Epithelial cell of prostate (primary cell): ENCODE measurements around the gene CCR2.
"Not testable (repeated sequence)": the region's sequence is repeated elsewhere in the genome, so short reads cannot be mapped to it uniquely, and the experiment has no call there.

Experiments used
- DNase-seq: peaks from one replicate; pipeline ENCODE4 v3.0.0-alpha.2; 2011; ENCODE audit warnings: low read depth, low spot score
- H3K27ac ChIP-seq: fragments of 450-650 bp; 2 replicates; pipeline ENCODE4 v1.5.1; 2017; ENCODE audit warnings: mild to moderate bottlenecking

The CCR2 gene

DNA sequence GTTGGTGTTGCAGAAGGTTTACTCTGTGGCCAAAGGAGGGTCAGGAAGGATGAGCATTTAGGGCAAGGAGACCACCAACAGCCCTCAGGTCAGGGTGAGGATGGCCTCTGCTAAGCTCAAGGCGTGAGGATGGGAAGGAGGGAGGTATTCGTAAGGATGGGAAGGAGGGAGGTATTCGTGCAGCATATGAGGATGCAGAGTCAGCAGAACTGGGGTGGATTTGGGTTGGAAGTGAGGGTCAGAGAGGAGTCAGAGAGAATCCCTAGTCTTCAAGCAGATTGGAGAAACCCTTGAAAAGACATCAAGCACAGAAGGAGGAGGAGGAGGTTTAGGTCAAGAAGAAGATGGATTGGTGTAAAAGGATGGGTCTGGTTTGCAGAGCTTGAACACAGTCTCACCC, 20.8 kb downstream of the CCR2 start:
- H3K27ac ChIP-seq, result no peak overlapping the region
- DNase-seq, result no peak

DNA sequence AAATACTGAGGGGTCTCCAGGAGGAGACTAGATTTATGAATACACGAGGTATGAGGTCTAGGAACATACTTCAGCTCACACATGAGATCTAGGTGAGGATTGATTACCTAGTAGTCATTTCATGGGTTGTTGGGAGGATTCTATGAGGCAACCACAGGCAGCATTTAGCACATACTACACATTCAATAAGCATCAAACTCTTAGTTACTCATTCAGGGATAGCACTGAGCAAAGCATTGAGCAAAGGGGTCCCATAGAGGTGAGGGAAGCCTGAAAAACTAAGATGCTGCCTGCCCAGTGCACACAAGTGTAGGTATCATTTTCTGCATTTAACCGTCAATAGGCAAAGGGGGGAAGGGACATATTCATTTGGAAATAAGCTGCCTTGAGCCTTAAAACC, 21.3 kb downstream of the CCR2 start:
- H3K27ac ChIP-seq, result no peak overlapping the region

DNA sequence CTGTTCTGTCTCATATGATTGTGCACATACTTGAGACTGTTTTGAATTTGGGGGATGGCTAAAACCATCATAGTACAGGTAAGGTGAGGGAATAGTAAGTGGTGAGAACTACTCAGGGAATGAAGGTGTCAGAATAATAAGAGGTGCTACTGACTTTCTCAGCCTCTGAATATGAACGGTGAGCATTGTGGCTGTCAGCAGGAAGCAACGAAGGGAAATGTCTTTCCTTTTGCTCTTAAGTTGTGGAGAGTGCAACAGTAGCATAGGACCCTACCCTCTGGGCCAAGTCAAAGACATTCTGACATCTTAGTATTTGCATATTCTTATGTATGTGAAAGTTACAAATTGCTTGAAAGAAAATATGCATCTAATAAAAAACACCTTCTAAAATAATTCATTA, 21.9 kb downstream of the CCR2 start:
- DNase-seq, result no peak
- no peak overlapping the region for H3K27ac ChIP-seq

More for the DNA sequence above, 21.3 kb downstream of the CCR2 start:
- no peak for DNase-seq

DNA sequence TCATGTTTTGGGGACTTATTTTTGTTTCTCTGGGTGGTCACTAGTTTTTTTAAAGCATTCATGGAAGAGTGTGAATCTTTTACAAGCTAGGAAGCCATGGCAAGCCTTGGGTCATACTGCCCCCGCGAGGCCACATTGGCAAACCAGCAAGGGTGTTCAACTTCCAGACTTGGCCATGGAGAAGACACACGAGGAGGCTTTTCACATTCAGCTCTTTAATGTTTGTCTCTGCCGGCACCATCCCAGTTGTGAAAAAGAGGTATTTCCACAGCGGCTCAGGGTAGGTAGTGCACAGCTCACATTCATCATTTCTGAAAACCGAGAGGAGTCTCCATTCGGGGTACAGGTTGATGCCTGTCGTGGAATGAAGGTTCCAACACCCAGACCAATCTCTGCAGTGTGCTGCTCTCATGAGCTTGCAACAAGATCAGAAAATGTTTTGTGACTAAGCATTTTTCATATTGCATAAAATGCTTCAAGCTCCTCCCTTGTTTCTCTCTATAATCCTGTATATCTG, 24.6 kb downstream of the CCR2 start:
- no peak overlapping the region for H3K27ac ChIP-seq
- no peak for DNase-seq

DNA sequence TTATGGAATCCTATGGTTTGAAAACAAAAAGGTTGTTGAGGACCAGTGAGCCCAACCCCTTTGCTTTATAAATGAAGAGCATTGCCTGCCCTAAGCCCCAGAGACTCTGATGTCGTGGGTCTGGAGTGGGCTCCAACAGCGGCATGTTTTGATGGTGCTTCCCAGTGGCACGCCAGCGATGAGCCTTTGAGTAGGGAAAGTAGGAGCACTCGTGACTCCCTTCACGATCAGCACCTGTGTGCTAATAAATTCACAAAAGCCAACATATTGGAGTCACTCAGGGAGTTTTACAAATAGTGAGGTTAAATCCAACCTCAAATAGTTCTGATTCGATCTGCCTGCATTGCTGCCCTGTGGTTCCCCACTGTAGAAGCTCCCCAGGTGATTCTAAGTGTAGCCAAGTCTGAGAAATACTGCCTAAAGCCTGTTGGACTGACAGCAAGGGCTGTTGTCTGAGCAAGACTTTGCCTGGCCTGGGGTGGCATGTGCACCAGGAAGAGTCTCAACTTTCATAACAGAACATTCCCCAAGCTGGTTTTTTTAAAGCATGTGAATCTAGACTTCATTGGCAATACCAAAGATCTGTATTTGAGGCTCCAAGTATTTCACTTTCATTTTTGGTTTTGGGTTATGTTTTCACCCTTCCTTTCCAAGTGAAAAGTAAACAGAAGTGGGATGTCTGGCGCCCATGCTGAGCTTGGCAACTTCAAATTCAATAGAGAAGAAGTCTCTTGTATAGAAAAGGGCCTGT, 26.7 kb downstream of the CCR2 start:
- DNase-seq, result no peak
- peak overlapping the region; percentile 6 for H3K27ac ChIP-seq

DNA sequence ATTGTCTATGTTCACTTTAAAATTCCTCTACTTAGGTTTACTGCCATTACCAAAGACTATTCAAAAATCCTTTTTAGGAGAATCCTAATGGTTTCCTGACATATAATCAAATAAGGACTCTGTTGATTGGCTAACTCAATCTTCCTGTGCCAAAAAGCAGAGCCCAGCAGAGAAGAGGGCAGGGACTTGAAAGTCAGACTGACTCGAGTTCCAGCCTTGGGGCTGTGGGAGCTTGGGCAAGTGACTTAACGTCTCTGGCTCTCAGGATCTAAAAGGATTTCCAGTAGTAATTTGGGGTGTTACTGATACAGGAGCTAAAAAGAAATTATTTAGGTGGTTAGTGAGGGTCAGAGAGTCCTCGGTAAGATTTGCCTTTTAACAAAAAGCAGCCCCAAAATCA, 27.7 kb downstream of the CCR2 start:
- no peak for DNase-seq
- H3K27ac ChIP-seq, result no peak overlapping the region

DNA sequence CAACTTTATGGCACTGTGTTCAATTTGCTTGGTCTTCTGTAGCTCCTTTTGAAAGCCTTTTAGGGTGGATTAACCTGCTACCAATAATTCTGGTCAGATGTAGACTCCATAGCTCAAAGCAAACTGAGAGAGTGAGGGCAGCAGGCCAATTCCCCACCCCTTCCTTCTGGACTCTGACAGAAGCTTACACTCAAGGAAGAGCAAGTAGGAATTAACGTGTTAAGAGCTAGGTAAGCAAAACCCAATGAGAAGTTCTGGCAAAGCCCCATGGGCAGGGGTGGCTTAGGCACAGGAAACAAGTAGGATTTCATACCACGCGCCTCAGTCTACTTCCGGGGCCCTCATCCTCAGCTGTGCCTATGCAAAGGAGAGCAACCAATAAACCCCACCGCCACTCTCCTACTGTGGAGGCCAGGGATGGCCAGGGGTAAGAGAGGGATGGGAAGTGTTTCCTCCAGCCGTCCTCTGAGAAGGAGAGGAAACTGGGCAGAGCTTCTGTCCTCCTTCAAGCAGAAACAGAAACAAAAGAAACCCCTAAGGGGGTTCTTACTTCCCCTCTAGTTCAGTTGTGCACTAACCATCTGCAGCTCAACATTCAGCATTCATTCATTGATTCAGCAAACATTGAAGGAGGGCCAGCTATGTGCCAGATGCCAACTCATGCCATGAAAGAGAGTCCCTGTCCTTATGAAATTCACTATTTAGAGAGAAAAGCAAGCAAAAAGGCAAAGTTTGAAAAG, 29.5 kb downstream of the CCR2 start:
- H3K27ac ChIP-seq, result no peak overlapping the region
- DNase-seq, result no peak

DNA sequence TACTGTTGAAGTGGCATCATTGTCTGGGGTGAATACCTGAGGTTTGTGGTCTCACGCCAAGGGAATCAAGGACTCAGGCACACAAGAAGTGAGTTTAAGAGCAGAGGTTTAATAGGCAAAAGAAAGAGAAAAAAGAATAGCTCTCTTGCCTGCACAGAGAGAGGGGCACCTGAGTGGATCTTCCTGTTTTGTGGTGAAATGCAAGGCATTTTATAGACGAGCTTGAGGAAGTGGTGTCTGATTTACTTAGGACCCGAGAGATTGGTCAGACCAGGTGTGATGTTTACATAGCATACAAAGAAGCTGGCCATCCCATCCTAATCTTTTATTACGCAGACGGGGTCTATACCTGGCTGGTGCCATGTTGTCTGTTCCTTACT, 30.0 kb downstream of the CCR2 start:
- no peak overlapping the region for H3K27ac ChIP-seq
- no peak for DNase-seq

DNA sequence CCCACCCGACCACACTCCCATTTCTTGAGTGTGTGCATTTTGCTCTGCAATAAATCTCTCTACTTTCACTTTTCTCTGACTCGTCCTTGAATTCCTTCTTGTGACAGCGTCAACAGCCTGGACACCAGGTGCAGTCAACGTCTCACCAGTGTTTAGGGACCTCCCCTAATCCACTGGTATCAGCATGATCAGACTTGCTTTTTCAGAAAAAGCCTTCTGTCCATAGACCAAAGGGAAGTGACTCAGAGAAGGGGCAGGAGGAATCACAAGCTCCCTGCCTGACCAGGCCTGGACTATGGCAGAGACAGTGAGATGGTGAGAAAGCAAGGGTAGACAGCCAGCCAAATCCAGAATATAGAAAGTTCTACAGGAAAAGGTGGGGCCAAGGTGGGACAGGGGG, 32.3 kb downstream of the CCR2 start:
- H3K27ac ChIP-seq, result peak overlapping the region; percentile 66
- peak; percentile 96 for DNase-seq

DNA sequence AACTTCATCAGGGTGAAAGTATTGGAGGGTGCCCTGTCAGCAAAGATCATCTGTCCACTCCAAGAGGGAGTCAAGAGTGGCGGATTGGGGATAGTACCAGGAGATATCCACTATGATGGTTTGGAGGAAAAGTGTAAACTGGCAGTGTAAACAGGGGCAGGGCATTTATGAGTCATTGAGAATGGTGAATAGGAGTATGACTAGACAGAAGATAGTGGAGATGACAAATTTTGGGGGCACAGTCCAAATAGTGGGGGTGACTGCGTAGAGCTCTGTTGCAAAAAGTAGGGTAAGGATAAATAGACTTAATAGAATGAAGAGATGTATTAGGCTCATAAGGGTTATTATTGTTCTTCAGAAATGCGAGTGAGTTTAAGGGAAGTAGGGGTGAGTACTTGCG, 34.9 kb downstream of the CCR2 start:
- not testable (repeated sequence) for DNase-seq, H3K27ac ChIP-seq

DNA sequence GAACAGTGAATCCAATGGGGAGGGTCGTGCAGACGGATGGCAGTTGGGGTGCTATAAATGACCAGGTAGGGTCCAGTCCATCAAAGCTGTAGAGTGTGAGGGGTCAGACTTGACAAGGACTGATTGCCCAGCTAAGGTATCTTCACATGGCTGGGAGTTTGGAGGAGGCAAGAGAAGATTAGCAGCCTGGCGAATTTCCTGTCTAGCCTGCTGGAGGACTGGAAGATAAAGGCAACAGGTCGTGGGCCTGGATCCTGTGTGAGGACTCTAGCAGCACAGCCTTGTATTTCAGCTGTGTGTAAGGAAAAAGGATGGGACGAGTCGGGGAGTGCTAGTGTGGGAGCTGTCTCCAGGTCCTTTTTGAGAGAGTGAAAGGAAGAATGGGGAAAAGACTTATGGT, 35.4 kb downstream of the CCR2 start:
- no peak for DNase-seq
- no peak overlapping the region for H3K27ac ChIP-seq

DNA sequence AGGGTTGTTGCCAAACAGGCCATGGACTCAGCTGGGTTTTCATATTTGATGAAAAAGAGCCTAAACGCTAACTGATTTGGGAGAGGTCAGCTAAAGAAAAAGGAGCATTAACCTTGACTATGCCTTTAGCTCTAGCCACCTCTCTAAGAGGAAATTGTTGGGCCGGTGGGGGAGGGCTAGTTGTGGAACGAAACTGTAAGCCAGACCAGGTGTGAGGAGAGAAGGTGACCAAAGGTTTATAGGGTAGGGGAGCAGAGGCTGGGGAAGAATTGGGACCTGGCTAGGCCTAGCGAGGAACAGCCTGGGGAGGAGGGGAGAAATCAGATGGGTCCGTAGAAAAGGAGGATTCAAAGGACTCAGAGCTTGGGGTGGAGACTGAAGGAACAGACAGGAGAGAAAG, 37.6 kb downstream of the CCR2 start:
- not testable (repeated sequence) for H3K27ac ChIP-seq, DNase-seq

DNA sequence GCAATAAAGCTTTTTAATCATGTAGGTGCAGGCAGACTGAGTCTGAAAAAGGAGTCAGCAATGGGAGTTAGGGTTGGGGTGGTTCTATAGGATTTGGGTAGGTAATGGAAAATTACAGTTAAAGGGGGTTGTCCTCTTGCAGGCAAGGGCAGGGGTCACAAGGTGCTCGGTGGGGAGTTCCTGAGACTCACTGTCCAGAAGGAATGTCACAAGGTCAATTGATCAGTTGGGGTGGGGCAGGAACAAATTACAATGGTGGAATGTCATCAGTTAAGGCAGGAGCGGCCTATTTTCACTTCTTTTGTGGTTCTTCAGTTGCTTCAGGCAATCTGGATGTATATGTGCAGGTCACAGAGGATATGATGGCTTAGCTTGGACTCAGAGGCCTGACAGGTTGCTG, 39.1 kb downstream of the CCR2 start:
- no peak overlapping the region for H3K27ac ChIP-seq

DNA sequence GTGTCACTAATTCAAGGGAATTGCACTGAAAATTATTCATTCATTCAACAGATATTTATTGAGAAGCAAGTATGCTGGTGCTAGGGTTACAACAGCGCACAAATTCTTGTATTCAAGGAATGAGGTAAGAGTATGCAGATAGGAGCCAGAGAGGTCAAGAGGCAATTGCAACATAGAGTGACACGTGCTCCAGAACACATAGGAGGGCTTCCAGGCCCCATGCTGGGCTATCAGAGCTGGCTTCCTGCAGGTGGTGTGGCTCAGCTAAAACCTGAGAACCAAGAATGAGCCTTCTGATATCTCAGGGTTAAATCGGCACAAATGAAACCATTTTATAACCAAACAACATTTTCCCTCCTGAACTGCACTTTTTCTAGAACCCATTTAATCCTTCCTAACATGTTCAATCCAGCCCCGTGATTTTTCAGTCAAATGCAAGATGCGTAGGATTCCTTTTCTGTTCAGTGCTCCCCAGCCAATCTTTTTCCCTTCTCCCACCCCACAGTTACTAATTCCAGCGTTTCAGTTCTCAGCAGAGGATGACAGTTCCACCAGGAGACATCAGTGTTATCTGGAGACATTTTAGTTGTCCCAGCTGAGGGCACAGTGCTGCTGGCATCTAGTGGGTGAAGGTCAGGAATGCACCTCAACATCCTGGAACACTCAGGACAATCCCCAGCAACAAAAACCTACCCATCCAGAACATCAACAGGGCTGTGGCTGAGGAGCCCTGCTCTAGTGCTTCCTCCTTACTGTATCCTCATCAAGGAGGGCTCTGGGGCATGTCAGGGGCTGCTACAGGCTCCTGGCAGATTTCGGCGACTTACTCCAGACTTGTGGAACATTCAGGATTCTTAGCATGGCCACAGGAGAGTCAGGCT, 39.9 kb downstream of the CCR2 start:
- no peak for DNase-seq
- no peak overlapping the region for H3K27ac ChIP-seq

More for the DNA sequence above, 39.1 kb downstream of the CCR2 start:
- no peak for DNase-seq

DNA sequence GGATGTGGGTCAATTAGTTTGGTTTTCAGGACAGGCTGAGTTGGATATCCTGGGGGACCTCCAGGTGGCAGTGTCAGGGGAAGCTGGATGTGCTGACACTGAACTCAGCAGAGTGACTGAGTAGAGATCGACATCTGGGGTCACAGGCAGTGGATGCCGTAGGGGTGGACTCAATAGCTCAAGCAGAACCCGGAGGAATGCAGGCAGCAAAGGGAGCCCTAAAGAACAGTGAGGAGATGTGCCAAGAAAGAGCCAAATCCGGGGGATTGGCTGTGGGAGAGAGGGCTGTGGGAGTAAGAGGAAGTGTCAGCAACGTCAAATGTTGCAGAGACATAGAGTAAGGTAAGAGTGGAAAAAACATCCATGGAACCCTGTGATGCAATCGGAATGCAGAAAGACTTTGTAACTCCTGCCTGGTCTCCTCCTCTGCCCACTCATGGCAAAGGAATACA, 41.3 kb downstream of the CCR2 start:
- no peak for DNase-seq
- no peak overlapping the region for H3K27ac ChIP-seq

DNA sequence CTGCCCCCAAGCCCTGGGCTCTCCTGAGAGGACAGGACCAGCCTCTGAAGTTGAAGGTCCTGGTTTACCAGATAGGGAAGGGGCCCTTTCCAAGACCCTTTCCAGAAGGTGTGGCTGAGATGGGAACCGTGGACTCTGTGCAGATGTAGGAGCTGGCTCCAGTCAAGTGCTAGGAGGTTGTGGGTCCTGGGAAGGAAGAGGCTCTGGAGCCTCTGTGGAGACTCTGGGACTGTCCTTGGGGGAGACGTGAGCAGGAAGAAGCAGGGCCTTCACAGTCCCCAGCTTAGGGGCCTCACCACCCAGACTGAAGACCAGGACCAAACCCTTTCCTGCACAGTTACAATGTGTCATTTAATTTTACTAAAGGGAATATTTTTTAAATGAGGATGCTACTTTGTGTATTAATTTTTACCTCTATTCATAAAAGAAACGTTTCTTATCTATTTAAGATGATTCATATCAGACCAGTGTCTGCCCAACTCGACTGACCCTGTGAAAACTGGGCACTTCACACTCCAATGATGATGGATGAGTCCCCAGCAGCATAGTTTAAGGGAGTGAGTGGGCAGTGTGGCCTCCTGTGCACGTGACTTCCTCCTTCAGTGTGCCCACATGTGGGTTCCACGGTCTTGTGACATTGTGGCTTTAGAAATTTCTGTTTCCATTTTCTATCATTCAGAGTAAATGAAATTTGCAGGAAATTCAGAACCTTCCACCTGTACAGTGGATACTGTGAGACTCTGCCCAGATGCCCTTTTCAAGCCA, 42.0 kb downstream of the CCR2 start:
- no peak overlapping the region for H3K27ac ChIP-seq
- no peak for DNase-seq

DNA sequence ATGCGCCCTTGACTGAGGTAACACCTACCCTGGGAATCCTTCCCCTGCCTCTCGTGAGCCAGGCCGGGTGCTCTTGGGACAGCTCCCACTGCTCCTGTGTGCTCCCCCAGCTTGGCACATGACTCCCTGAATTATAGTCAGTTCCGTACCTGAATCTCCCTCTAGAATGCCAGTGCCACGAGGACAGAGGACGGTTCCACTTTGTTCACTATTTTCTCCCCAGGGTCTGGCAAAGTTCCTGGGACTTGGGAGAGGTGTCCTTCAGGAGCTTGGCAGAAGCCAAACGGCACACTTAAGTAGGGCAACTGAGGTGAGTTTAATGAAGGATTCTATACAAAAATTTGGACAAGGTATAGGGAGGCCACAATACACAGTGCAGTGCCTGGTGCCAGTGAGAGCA, 43.2 kb downstream of the CCR2 start:
- DNase-seq, result no peak
- H3K27ac ChIP-seq, result no peak overlapping the region

DNA sequence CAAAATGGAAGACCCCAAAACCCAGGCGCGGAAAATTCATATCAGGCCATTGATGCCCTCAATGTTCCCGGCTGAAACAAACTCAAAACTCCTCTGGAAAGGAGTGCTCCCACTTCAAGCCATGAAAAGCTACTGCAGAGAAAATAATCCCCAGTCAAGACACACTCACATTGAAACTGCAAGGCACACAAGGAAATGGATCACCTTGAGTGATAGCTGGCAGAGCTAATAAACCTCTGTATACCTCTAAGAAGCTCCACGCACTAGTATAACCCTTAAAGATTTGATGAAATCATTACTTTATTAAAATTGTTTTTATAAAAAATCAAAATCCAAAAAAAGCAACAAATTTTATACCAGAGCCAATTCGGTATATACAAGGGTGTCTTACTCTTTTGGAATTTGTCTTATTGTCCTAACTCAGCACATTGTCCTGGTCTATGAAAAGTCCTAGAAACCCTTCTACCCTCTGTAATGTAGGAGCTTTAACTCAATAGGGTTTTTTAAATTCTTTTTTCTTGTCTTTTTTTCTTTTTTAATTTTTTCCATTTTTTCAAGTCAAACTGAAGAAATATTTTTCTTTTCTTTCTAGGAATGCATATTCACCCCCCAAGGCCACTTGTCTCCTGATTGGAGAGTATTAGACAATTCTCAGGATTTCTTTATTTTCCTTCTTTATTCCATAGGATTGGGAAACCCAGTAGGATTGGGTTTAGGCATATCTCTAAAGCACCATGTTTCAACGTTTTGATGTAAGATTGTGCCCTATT, 44.5 kb downstream of the CCR2 start:
- H3K27ac ChIP-seq, result no peak overlapping the region
- DNase-seq, result no peak

DNA sequence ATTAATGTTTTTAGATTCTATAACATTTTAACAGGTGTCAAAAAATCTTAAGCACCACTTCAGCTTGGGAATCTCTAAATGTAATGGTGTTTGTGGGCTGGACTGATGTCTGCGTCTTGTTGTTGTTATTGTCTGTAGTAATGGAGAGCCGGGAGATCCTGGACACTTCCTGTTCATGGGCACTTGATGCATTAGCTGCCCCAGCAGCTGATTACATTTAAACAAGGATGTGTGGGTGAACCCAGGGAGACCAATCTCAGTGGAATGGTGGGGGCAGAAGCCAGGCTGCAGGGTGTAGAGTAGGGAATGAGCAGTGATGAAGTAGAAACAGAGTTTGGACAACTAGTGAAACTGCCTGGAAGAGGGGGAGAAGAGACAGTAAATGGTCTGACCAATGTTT, 45.2 kb downstream of the CCR2 start:
- no peak for DNase-seq

More for the DNA sequence above, 45.2 kb downstream of the CCR2 start:
- H3K27ac ChIP-seq, result no peak overlapping the region
